GM18505 (cell line): Measurements from ENCODE around the gene UAP1.

Experiments used
- ATAC-seq: cut with Tn5 transposase; IDR thresholded peaks from one replicate; pipeline ENCODE4 v1.9.1; 2021; ENCODE audit not compliant: unreplicated experiment
- POLR2A ChIP-seq: IDR thresholded peaks from 4 replicates; pipeline ENCODE4 v1.6.1; 2011; ENCODE audit warnings: borderline replicate concordance; ENCODE audit not compliant: insufficient read depth, insufficient read length; ENCODE audit errors: extremely low read depth

UAP1 gene

DNA sequence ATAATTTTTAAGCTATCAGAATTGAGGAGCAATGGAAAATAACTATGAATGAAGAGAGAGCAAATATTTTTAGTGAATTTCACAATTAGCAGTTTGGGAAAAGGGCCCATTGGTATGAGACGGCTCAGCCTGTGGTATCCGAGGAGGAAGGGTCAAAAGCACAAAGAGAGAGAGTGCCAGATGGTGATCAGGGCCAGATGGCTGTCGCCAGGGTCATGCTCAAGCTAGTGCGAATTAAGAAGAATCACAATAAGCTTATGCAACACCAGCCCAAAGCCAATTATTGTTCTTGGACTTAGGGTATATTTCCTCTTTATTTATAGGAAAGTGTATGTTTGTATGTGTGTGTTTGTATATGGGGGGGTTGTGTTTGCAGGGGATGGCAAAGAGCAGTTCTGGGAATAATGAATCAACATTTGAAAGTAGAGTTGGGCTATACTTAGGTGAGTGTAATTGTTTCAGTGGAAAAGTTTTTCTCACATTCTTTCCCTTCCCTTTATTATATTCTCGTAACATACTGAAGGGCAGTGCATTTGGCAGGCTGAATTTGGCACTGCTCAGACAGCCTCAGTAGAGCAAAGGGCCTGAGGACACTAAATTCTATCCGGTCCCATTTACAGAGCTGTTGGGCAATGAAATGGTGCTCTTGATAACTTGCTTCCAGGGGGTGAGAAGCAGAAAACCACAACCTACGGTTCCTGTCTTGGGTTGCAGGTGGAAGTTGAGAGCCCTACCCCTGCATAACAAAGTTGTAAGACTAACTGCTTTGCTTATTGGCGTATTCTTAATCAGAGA is 51.3 kb downstream of the UAP1 start:
- no peak for ATAC-seq
- TF ChIP-seq POLR2A, result no peak

DNA sequence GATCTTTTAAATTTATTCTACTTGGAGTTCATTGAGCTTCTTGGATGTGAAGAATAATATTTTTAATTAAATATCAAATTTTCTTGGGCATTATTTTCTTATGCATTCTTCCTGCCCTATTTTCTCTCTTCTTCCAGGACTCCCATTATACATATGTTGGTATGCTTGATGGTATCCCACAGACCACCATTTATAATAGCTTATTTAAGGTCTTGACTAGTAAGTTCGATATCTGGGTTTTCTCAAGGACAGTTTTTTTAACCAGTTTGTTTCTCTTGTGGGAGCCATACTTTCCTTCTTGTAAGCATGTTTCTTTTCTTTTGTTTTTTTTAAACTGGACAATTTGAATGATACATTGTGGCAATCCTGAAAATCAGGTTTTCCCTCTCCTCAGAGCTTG is 55.3 kb downstream of the UAP1 start:
- ATAC-seq, result no peak
- TF ChIP-seq POLR2A, result no peak

DNA sequence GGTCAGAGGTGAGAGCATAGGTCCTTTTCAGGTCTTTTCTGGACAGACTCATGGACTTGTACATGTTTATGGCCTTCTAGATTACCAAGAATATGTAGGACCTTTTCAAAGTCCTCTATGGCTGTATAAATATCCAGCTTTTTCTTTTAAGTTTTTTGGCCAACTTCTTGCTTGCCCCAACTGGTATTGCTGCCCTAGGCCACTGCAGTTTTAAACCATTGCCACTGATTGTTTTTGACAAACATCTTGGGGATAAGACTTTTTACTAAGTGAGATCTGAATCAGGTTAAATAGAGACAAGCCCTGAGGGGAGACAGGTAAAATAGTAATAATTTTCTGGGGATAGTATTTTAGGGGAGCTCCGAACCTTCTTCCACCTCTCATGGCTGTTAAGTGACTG is 56.0 kb downstream of the UAP1 start:
- ATAC-seq, result no peak
- TF ChIP-seq POLR2A, result no peak

DNA sequence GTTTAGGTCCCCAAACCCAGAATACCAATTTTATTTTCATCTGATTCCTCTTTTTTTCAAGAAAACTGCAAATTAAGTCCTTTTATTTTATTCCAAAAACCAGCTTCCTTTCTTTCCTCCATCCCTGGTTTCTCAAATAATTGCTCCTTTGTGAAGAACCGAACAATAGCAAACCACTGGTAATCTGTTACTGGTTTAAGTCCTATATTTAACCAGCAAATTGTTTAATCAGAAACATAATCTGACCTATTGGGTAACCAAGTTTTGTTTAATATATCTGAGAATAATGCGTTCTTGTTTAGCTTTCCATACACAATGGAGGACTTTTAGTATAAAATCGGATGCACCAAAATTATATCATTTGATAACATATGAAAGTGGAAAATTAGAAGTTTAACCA is 57.6 kb downstream of the UAP1 start:
- ATAC-seq, result no peak
- no peak for TF ChIP-seq POLR2A

DNA sequence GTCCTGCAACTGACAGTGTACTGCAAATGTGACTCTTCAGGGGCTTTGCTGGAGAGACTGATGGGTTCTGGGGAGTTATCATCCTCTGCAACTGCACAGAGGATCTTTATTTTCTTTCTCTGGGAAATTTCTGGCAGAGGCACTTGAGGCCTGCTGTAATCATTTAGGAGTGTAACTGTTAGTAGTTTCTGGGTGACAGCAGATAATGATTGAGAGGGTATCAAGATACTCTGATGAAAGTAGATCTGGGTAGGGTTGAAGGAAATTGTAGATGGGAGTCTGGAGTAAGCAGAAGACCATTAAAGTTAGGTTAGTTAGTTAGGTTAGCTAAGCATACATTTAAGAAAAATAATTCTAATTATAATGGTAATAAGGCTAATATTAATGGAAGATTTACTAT is 59.7 kb downstream of the UAP1 start:
- TF ChIP-seq POLR2A, result no peak
- ATAC-seq, result no peak

DNA sequence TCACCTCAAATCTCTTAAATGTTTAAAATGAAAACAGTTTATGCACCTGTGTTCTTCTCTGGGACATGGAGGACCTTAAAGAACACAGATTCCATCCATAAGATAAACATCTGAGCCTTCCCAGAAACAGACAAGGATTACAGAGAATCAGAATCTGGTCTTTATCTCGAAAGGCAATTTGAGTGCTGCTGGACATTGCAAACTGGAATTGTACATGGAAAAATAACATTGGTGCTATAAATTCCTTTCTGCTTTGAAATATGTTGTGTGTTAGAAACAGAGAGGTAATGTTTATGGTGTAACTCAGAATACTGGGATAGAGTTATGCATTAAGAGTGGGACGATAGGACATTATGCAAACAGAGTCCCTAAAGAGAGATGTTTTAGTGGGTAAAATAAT is 64.2 kb downstream of the UAP1 start:
- ATAC-seq, result no peak

DNA sequence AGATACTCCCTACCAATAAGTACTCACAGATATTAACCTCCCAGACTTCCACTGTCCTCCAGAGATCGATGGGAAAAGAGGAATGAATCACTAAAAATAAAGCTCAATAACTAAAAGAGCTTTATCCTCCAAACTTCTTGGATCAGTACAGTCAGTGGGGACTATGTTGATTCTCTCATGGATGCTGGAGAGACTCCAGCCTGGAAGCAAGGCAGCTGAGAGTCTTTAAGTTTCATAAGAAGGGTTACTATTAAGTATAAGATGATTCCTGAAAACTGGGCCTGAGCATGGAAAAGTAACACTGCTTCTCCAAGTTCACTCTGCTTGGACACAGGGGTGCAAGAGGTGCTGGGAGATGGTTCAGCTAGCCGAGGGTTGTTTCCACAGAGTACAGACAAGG is 64.6 kb downstream of the UAP1 start:
- ATAC-seq, result no peak
- no peak for TF ChIP-seq POLR2A

More for the DNA sequence above, 64.2 kb downstream of the UAP1 start:
- TF ChIP-seq POLR2A, result no peak

DNA sequence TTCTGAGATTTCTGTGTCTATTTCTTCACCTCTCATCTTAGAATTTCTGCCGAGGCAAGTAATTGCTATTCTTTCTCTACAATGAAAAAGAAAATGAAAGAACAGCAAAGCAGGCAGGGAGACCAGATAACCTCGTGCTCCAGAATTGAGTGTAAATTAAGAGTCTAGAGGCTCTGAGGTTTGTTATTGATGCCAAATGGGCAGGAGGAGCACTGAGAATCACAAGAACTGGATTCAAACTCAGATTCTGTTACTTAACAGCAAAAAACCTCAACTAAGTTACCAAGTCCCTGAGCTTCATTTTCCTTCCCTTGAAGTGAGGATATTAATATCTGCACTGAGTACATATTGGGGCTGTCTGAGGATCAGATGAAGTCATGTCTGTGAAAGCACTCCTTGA is 65.2 kb downstream of the UAP1 start:
- no peak for TF ChIP-seq POLR2A

DNA sequence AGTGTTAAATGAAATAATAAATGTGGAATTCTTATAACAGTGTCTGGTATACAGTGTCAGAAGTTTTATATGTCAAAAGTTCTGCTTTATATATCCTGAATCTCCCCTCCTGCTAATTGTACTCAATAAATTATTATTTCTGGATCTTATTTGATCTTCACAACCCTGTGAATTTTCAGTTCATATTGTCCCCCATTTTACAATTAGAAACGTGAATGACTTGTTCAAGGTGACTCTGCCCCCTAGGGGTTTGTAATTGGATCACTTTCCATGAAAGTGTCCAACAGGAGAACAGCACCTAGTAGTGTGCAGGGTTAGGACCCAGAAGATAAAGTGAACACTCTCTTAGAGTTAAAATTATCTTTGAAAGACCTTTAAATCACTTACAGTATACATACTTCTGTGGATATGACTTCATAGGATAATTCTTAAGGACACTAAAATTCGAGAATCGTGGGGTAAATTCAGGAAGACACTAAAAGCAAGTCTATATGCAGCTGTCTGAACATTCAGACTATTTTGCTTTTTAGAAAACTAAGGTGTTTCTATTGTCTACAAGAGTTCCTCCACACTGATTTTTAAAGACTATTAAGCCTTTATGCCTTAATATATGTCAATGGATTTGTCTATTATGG is 66.3 kb downstream of the UAP1 start:
- ATAC-seq, result no peak
- TF ChIP-seq POLR2A, result no peak

More for the DNA sequence above, 65.2 kb downstream of the UAP1 start:
- ATAC-seq, result no peak

DNA sequence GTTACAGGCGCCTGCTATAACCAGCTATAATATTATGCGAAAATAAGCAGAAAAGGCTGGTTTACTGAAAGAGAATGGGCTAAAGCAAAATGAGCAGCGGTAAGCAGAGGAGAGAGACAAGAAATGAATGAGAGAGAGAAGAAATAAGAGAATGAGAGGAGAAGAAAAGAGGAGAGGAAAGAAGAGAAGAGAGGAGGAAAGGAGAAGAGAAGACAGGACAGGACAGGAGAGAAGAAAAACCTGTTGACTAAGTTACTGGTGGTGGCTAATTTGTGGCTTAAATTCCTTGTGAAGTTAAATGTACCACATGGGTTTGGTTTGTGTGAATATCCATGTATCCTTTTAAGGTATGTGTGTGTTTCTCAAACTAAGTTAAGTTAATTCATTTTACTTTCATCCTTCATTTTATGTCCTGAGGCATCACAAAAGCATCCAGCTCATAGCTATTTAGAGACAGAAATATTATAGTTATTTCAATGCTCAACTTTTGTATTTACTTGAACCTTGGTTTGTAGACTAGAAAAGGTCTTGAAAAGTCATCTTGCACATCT is 67.6 kb downstream of the UAP1 start:
- no peak for TF ChIP-seq POLR2A
- no peak for ATAC-seq

DNA sequence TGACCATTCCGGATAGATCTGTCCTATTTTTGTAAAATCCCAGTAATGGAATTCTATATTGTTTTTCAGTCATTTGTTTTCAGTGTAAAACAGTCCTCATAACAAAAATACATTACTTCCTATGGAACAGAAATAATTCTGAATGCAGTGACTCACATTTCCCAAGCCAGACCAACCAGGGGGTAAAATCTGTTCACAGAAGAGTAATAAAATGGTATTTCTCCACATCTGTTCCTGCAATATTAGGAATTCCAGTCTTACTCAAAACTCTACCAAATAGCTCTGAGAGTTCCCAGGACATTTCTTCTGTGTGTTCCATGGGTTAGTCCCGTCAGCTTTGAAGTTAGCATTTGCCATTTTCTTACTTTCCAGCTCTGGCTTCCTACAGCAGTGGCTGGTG is 68.1 kb downstream of the UAP1 start:
- ATAC-seq, result no peak
- TF ChIP-seq POLR2A, result no peak

DNA sequence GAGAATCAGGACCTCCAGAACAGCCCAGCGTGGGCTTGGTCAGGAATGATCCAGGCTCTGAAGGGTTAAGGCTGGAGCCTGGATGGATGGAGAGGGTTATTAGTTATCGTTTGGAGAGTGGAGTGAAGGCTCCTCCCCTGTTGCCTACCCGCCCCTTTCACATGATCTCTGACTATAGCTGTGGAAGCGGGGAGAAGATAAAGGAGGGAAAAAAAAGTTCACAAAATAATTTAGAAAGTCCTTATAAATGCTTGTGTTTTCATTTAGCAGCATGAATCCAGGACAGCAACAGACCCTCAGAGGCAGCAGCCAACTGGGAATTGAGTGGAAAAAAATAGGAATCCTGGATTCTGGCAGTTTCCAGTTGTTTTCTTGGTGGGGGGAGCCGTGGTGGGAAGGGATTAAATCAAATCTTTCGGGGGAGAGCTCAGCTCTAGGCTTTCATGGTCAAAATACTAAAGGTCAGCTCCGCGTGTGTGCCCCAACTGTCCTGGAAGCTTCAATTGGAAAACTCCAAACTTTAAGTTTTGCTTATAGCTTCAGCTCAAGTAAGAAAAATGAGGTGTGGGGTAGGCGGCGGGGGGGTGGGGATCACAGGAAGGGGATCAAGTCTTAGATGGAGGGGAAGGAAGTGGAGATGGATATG is 70.1 kb downstream of the UAP1 start:
- no peak for TF ChIP-seq POLR2A
- no peak for ATAC-seq

DNA sequence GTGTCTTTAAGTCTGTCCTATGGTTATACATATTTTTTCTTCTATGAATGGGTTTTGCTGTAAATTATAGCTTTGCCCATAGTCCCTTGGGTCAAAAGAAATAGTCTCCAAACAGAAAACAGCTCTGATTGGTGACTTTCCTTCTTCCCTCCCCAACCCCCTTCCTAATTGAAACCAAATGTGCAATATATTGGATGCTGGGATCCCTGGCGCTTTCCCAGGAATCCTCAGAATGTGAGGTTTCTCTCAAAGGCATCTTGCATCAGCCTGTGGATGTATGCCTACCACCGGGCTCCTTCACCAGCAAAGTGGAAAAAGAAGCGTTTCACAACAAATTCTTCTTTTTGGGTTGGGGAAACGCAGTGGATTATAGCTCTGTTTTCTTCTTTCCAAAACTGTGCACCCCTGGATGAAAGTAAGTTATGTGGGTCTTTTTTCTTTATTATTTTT is 70.7 kb downstream of the UAP1 start, which contains the start of gene DDR2:
Gene DDR2 (plus strand): TSS at position 248 of the 450 bp plus-strand sequence. CDS start 86,600 bp downstream, outside the sequence.
- ATAC-seq, result no peak
- TF ChIP-seq POLR2A, result no peak
